ENCODE measurements around the gene RNASE12.

The RNASE12 gene

GRCh38 chr14:20546877-20547276 is 44.3 kb downstream of the RNASE12 start:
- no peak for DNase-seq (ENCODE audit: extremely low read depth in 1 of 2, low read depth in 1 of 2)

Measured in activated CD8-positive, alpha-beta memory T cell treated with anti-CD3 and anti-CD28 coated beads for 1 hour (primary cell).